GM21786 (cell line): ENCODE data around the gene GDI1.

Experiments used
- ATAC-seq: cut with Tn5 transposase; IDR thresholded peaks from one replicate; pipeline ENCODE4 v1.9.1; 2021; ENCODE audit not compliant: unreplicated experiment

GDI1 gene

DNA sequence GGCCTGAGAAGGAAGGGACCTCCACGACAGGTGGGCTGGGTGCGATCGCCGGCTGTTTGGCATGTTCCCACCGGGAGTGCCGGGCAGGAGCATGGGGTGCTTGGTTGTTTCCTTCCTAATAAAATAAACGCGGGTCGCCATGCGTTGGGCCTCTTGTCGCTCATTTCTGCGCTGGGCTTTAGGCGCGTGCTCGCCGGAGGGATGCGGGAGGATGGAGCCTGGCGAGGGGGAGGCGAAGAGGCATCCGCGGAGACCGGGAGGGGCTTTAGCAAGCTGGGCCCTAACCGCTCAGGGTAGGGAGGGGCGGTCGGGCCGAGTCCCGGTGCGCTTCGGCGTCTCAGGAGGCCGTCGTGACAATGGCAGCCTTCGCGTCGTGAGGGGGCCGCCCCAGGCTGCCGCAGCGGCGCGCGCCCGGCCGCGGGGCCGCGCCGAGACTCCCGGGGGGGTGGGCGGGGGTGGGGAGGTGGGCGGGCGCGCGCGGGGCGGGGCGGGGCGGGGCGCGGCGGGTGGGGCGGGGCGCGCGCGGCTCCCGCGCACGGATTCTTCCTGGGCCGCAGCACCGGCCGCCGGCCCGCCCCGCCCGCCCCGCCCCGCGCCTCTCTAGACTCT, 476 bp upstream of the GDI1 start:
- peak; percentile 61 for ATAC-seq

DNA sequence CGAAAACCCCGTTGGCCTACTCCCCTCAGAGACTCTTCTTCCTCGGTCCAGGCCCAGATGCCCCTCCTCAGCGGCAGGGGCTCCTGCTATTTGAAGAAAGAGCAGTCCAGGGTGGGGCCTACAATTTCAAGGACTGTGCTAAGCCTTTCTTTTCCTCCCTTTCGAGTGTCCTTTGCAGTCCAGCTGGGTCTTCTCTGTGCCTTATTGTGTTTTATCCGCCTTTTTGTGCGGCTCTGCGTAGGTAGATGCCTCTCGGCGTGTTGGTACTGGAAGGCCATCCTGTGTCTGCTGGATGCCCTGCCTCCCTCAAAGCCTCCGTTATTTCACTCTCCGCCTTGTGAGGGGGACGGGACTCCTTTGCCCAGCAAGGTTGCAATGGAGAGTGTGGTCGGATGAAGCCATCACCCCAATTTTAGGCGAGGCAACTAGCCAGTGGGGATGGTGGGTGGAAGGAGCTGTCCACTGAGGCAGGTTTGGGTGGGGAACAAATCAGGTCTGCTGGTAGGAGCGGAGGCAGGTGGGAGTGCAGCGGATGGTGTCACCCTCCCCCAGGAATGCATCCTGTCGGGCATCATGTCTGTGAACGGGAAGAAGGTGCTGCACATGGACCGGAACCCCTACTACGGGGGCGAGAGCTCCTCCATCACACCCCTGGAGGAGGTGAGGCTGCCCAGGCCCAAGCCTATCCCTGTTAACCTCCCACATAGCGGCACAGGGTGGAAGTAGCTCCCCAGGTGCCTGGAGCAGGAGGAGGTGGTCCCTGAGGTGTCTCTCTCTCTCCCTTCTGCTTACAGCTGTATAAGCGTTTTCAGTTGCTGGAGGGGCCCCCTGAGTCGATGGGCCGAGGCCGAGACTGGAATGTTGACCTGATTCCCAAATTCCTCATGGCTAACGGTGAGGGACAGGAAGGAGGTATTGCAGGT, 1.3 kb downstream of the GDI1 start:
- ATAC-seq = no peak

DNA sequence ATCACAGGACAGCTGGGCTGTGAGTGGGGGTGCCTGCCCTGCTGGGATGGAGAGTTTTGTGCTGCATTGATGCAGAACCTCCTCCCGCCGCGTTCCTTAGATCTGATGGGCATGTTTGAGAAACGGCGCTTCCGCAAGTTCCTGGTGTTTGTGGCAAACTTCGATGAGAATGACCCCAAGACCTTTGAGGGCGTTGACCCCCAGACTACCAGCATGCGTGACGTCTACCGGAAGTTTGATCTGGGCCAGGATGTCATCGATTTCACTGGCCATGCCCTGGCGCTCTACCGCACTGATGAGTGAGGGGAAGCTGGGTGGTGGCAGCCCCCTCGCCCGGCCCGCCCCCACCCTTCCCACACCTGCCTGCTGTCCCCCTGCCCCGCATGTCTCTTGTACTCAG, 2.9 kb downstream of the GDI1 start:
- no peak for ATAC-seq

DNA sequence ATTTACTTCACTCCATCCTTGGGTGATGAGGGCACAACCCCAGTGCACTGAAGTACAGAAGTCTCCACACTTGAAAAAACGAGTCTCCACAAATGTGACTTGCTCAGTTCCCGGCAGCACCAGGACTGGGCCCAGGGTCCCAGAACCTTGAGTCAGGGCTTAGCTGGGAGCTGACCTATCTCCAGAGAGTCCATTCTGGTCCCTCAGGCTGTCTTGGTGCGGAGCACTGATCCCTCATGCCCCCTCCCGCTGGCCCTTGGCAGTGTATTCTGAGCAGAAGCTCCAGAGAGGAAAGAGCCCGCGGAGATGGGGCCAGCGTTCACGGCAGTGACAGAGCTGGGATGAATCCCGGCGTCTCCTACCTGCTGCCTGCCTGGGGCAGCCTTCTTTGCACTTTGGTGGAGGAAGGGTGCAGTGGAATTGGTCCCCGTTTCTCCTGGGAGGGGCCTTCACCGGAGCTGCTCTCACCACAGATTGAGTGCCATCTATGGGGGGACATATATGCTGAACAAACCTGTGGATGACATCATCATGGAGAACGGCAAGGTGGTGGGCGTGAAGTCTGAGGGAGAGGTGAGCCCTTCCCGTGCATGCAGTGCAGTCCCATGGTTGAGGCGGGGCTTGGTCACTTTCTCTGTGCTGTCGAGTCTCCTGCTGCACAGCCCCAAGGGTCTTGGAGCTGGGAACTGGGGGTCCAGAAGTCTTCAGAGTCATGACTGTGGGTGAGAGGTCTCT, 3.8 kb downstream of the GDI1 start:
- ATAC-seq = no peak

DNA sequence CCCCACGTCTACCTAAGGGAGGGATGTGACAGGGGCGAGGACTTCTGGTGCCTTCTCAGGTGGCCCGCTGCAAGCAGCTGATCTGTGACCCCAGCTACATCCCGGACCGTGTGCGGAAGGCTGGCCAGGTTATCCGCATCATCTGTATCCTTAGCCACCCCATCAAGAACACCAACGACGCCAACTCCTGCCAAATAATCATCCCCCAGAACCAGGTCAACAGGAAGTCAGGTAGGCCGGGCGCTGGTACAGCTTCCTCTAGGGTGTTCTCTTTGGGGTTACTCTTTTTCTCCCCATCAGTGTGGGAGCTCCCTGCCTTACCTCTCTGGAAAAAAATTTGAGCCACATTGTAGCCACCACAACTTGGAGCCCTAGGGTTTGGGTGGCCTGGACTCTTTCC, 4.6 kb downstream of the GDI1 start:
- ATAC-seq = no peak

DNA sequence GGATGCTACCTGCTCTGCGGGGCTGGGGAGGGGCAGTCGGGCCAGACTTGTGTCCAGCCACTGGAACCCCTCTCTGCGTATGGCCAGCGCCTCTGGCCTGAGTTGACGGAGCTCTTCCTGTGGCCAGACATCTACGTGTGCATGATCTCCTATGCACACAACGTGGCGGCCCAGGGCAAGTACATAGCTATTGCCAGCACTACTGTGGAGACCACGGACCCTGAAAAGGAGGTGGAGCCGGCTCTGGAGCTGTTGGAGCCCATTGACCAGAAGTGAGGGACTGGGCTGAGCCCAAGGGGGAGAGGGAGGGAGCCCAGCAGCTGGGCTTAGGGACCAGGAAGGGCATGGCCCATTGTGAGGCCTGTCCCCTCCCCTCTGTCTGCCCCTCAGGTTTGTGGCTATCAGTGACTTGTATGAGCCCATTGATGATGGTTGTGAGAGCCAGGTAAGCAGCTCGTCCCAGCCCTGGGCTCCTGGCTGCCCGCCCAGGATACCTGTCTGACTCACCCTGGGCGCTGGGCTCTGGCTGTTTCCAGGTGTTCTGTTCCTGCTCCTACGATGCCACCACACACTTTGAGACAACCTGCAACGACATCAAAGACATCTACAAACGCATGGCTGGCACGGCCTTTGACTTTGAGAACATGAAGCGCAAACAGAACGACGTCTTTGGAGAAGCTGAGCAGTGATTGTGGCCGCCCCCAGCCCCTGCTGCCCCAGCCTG, 5.2 kb downstream of the GDI1 start:
- no peak for ATAC-seq

DNA sequence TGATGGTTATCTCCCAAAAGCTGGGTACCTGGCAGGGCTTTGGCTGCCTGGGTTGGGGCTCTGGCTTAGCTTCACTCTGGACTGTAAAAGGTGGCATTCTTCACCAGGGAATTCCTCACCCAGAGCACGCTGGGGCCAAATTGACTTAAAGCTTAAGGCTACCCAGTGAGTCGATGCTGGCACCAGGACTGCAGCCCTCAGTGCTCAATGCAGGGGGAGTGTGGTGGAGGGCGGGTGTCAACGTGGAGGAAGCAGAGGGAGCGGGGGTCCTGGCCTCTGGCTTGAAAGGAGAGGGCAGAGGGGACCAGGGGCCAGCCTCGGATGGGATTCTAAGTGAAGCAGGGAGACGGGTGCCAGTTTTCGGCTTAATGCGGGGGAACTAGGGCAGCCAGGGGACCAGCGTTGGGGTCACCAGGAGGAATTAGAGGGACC, 6.5 kb downstream of the GDI1 start:
- no peak for ATAC-seq

DNA sequence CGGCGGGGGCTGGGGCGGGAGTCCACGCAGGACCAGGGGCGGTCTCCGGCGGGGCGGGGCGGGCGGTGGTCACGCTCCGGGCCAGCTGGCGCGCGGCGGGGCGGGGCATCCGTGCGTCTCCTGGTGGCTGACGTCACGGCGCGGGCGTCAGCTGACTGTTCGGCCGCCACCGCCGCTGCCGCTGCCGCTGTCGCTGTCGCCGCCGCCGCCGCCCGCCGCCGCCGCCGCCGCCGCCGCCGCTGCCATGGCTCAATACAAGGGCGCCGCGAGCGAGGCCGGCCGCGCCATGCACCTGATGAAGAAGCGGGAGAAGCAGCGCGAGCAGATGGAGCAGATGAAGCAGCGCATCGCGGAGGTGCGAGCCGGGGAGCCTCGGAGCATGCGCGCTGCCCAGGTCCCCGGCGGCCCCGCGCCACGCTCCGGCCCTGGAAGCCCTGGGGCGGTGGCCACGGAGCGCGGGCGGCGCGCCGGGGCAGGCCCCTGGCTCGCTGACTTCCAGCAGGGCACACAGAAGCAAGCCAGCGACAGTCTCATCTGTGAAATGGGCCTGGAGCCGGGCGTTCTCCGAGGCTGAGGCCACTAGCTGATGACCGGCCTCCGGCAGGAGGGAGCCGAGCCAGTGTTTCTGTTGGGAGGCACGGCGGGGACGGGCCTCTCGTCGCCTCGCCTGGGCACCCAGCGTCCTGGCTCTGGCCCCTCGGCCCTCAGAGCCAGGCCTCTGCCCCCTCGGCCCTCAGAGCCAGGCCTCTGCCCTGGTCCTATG, 7.2 kb downstream of the GDI1 start, which contains the start of gene FAM50A:
FAM50A (plus strand) TSS at position 150 of the 763 bp plus-strand sequence; CDS start at position 245, 95 bp downstream.
- peak; percentile 75 for ATAC-seq

DNA sequence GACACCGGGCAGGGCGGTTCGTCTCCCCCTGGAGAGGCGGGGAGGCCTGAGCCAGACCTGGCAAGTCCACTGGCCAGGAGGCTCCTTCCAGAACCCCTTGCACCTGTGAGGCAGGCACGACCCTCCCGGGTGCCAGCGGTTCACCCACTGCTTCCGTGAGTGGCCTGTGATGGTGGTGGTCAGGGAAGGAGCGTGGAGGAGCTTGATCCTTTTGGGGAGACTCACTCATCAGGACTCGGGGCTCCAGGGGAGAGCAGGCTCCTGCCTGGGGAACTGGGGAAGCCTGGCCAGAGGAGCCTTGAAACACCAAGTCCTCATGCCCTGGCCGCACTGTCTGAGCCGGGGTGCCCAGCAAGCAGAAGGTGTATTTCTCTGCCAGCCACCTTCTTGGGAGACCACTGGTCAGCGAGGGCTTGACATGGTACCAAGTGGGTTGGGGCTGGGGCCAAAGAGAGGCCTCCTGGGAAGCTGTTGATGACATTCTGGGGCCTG, 7.8 kb downstream of the GDI1 start:
- no peak for ATAC-seq

DNA sequence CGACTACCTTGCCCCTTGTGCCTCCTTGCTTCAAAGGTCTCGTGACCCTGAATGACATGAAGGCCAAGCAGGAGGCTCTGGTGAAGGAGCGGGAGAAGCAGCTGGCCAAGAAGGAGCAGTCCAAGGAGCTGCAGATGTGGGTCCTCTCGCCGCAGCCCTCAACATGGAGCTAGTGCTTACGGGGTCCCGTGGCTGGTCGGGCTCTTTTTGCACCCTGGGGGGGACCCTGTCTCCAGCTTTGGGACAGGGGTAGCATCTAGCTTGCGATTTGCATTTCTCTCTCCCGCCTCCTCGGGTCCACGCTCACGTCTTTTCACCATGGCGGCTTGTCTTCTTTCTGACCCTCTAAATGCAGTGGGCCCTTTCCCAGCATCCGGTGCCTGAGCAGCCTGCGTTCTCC, 8.8 kb downstream of the GDI1 start:
- ATAC-seq = no peak

DNA sequence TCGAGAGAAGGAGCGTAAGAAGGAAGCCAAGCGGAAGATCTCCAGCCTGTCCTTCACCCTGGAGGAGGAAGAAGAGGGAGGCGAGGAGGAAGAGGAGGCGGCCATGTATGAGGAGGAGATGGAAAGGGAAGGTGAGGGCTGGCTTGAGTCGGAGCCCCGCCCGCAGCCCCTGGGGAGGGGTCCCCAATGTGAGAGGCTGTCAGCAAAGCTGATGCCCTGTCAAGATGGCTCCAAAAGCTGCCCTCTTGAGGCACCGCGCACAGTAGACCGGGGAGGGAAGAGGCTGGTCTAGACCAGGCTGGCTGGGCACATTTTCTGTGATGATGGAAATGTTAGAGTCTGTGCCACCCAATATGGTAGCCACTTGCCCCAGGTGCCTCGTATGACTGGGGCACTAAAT, 9.5 kb downstream of the GDI1 start:
- no peak for ATAC-seq

DNA sequence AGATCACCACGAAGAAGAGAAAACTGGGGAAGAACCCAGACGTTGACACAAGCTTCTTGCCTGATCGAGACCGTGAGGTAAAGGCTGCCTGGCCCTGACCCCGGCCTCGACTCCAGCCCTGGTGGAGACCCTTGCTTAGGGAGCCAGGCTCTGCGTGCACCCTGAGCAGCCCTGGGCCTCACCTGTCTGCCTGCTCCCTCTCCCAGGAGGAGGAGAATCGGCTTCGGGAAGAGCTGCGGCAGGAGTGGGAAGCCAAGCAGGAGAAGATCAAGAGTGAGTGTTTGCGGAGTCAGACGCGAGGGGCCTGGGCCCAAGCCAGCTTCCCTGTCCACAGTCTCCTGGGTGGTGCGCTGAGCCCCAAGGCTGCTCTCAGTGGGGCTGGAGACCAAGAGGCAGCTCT, 11.5 kb downstream of the GDI1 start:
- no peak for ATAC-seq

DNA sequence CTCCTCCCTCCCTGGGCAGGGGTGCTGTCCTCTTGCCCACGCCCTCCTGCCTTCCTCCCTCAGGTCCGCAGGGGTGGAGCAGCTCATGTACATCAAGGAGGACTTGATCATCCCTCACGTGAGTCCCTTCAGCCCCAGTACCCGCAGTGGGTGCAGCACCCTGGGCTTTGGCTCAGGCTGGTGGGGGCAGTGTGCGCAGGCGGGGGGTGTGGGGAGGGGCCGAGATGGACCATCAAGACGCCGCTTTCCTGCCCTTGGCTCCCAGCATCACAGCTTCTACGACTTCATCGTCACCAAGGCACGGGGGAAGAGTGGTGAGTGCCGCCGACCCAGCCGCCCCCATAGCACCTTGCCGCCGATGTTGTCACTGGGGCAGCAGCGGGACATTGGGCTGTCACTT, 12.7 kb downstream of the GDI1 start:
- ATAC-seq = no peak

DNA sequence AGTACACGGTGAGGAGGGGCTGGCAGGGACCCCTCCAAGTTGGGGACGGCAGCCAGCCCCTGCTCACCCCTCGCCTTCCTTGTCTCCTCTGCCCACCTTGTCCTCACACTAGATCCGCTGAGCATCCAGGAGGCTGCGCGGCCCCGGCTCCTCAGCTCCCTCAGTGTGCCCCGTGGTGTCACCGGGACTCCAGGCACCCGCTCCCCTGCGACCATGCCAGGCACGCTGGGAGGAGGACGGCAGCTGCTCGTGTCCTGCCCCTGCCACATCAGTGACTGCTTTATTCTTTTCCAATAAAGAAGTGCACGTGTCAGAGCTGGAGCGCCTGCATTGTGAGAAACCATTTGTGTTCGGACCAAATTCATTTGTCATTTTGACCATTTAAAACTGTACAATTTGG, 13.4 kb downstream of the GDI1 start:
- no peak for ATAC-seq

DNA sequence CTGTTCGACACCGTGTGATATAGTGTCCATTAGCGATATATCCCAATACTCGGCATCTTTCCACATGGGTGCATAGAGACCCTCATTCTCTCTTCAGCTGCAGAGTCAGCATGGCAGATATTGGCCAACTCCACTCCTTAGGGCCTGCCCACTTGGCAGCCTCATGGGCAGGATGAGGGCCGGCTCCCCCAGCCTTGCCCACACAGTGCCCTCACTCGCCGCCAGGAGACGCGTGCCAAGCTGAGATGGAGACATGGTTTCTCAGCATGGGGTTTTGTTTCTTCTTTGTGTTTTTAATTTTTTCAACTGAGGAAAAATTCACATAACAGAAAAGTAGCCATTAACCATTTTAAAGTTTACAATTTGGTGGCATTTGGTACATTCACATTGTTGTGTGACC, 15.9 kb downstream of the GDI1 start:
- ATAC-seq = no peak

DNA sequence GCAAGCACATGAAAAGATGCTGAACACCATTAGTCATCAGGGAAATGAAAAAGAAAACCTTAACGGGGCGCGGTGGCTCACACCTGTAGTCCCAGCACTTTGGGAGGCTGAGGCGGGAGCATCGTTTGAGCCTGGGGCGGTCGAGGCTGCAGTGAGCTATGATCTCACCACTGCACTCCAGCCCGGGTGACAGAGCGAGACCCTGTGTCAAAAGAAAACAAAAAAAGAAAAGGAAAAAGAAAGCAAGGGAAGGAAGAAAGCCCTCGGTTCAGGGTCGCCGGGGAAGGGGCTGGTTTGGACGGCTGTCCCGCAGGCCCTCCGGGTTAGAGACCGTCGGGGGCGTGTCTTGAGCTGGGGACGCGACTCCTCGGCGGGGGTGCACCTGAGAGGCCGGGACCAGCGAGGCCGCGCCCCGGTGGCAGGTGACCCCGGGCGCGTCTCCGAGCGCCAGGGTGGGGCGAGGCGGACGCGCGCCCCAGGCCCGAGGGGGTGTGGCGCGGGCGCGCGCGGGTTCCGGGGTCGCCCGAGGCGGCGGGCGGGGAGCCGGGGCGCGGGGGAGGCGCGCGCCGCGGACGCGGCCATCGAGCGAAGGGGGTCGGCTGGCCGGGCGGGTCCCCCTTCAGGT, 20.6 kb downstream of the GDI1 start:
- ATAC-seq = peak; percentile 52

DNA sequence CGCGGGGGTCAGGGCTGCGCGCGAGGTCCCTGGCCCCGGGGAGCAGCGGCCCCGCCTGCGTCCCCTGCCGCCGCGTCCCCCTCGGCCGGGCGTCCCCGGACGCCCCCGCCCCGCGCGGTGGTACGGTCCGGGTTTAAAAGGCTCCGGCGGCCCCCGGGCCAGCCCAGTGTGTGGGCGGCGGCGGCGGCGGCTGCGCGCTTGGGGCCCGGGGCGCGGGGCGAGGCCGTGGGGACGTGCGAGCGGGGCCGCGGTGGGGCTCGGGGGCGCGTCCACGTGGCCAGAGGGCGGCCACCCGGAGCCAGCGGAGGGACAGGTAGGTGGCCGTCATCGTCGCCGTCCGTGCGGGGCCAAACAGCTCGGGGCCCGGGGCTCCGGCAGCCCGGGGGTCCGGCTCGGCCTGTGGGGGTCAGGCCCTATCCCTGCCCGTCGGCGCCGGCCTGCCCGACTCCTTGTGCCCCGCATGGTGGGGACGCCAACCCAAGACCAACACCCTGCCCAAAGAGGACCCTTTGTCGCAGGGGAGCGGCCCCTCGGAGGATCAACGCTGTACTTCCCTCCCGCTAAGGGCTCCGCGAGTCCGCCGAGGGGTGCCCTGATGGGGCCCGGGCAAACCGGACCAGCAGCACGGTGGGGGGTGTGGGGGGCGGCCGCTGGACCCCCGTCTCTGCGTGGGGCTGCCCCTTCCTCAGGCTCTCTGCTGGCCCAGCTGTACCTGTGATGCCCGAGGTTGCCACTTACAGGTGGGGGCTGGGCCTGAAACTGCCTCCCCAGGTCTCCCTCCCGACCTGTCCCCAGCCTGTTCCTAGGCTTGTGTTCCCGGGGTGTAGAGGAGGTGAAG, 21.4 kb downstream of the GDI1 start, which contains the start of gene PLXNA3:
PLXNA3 (plus strand) TSS at position 166 of the 838 bp plus-strand sequence. CDS start 1,903 bp downstream, outside the sequence.
- ATAC-seq = peak; percentile 40

DNA sequence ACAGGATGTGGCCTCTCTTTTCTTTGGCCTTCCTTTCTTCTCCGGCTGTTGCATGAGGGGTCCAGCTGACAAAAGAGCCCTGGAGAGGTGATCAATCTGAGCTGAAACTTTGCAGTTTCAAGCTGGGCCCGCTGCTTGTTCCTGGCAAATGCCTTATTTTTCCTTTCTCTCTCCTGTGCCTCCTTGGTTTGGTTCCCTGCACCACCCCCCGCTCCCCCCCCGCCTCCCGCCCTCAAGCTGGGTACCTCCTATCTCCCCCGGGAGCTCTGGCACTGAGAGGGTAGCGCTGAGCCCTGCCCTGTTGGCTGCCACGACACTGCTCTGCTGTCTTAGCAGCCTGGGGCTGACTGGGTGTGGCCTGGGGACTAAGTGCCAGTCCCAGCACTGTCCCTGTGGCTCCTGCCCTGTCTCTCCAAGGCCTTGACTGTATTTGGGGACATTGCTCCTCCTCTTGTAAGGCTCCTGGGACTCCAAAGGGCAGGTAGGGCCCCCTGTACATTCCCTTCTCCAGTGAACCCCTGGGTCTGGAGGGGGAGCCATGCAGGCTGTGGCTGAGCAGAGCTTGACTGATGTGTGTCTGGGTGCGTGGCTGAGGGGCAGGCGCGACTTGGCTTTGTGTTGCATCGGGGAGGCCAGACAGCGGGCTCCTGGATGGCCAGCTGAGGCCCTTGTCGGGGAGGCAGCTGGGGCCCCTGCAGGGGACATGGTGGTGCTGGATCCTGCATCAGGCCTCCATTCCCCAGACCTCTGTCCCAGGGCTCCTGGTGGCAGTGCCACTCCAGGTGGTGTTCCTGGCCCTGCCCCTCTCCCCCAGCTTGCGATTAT, 22.2 kb downstream of the GDI1 start:
- no peak for ATAC-seq
